HG03571 (cell line): ENCODE results near the gene FBXO38.
"Not testable (repeated sequence)": the region's sequence is repeated elsewhere in the genome, so short reads cannot be mapped to it uniquely, and the experiment has no call there.

Source experiments
- ATAC-seq: cut with Tn5 transposase; IDR thresholded peaks from one replicate; pipeline ENCODE4 v1.9.1; 2021; ENCODE audit not compliant: unreplicated experiment

The FBXO38 gene

DNA sequence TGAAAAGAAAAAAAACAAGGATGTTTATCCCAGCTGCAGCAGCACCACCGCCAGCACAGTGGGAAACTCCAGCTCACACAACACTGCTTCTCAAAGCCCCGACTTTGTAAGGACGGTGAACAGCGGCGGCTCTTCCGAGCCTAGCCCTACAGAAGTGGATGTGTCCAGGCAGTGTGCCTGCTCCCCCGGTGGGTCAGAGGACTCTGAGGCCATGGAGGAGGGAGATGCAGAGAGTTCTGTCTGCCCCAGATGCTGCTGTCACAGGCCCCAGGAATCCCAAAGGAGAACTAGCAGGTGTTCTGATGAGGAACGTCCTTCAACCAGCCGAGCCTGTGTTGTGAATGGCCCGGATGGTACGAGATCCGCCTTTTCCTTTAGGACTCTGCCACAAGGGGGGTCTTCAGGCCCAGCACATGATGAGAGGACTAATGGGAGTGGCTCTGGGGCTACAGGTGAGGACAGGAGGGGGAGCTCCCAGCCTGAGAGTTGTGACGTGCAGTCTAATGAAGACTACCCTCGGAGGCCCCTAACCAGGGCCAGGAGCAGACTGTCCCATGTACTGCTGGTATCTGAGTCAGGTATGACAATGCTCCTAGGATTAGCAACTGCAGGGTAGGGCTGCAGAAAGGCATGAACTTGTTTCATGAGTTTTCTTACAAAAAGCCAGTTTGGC, 43.7 kb downstream of the FBXO38 start:
- ATAC-seq: no peak

GRCh38 chr5:148428848-148429247, 45.1 kb downstream of the FBXO38 start:
- no peak for ATAC-seq

GRCh38 chr5:148433826-148434225, 50.1 kb downstream of the FBXO38 start:
- no peak for ATAC-seq

GRCh38 chr5:148436029-148436428, 52.3 kb downstream of the FBXO38 start:
- ATAC-seq: no peak

- no peak for ATAC-seq
These were observed 53.5 kb downstream of the FBXO38 start for GRCh38 chr5:148437249-148437648.

DNA sequence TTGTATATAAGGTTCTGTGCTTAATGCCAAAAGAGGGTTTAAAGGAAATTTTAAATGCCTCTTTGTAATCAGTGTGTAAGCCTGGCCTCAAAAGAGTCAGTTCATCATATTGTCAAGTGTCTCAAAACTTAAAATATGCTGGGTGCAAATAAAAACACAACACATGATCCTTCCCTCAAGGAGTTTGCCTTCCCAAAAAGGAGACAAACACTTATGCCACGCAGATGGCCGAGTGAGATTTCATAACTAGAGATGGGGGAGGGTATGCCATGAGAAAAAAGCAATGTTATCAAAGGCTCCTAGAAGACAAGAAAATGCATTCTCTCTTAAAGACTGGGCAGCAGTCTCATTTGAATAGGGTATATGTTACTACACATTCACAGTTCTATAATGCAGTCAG, 55.2 kb downstream of the FBXO38 start:
- no peak for ATAC-seq

- ATAC-seq: no peak
These were observed 59.5 kb downstream of the FBXO38 start for GRCh38 chr5:148443241-148443640.

DNA sequence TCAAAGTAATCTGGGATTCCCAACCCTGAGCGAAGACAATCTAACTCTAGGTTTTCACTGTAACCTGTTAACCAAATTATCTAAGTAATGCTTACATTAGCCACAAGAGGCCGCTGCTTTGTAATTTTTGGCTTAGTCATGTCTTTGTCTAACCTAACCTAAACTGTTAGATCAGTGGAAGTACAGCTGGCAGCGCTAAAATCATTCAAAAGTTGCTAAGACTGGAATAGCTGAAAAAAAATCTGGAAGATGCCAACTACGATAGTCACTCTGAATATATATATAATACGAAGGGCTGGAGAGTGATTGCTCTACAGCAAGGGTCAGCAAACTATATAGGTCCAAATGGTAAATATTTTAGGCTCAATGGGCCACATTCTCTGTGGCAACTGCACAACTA, 60.2 kb downstream of the FBXO38 start:
- peak; percentile 88 for ATAC-seq

DNA sequence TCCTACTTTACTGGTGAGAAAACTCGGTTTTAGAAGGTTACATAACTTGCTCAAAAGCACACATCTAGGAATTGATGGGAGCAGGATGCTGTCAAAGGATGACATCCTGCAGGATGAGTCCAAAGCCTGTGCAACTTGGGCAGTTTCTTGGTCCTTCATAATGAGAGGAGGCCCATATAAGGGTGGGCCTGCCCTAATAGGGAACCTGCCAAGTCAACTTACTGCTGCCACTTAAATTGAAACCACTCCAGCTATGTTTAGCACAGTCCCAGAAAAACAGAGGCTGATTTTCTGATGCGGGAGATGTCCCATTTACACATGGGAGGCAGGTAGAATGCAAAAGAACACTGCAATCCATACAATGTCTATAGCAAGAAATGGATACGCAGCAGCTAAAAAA, 61.8 kb downstream of the FBXO38 start:
- ATAC-seq: no peak

GRCh38 chr5:148446611-148447010, 62.9 kb downstream of the FBXO38 start:
- ATAC-seq: no peak

DNA sequence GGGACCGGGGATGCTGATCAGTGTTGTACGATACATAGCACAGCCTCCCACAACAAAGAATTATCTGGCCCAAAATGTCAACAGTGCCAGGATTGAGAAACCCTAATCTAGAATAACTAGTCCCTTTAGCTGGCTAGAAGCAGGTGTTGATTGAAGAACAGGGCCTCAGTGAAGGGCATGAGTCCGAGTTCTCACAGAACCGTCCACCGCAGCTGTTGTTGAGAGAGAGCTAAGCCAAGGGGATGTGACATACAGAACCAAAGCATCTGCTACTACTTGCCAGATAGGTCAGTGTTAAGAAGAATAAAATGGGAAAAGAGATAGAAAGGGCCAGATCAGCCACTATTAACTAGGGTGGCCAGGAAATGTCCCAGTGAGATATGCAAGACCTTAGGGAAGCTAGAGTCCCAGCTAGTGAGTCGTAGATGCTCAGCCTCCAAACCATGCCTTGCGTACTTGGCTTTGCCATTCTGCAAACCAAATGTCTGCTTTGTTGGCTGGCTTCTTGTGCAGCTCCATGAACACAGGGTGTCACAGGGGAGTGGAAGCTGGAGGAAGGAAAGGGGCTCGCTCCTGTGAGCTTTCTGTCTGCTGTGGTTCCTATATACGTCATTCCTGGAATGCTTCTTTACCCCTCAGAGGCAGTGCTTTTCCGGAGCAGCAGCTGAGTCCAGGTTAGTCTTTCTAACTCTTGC, 68.9 kb downstream of the FBXO38 start:
- ATAC-seq: no peak

DNA sequence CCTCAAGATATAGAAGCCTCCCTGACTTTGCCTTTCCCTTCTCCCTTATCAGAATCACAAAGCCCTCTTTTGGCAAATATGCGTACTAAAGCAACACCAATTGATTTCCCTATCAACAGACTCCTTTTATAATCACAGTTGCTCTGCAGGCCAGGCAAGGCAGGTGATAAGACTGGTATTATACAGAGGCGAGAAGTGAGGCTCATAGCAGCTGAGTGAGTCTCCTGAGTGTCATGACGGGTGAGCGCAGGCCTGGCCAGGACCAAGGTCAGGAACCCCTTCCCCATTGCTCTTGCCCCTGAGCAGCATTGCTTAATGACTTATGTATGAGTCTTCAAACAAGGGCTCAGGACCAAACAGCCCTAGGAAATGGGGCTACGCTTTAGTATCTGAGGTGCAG, 70.8 kb downstream of the FBXO38 start:
- ATAC-seq: no peak

DNA sequence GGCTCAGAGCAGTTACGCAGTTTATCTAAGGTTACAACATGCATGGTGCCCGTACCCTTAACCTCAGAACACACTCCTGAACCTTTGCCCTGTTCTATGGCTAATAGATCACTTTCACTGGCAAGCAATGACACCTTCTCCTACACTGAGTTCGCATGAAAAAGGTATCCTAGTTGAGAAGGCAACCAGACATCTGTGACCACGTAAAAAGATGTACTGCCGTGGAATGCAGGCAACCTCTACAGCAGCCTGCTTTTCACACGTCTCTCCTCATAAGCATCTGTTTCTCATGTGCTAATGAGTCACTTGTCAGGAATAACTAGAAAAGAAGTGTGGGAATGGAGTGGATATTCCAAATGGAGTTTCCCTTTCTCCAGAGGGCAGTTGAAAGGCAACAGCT, 71.4 kb downstream of the FBXO38 start:
- ATAC-seq: no peak

DNA sequence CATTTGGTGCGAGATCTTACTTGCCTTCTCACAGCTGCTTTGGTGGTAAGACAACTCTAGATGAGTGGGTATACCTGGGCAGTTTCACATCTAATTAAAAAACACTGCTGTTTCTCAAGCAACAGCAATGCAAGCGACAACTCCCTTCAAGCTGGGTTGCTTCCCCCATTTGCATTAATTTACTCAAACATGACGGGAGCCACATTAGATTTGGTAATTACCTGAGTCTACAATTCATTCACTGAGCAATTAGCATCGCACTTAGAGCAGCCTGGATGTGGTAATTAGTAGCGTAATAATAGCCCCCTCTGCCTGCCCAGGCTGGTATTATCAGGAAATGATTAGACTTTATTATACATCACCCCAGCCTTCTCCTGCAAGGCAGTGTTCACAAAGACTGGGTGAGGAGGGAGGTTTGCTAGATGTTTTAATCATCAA, 73.4 kb downstream of the FBXO38 start:
- ATAC-seq: no peak

- ATAC-seq: no peak
These were observed 74.5 kb downstream of the FBXO38 start for GRCh38 chr5:148458036-148458888.

DNA sequence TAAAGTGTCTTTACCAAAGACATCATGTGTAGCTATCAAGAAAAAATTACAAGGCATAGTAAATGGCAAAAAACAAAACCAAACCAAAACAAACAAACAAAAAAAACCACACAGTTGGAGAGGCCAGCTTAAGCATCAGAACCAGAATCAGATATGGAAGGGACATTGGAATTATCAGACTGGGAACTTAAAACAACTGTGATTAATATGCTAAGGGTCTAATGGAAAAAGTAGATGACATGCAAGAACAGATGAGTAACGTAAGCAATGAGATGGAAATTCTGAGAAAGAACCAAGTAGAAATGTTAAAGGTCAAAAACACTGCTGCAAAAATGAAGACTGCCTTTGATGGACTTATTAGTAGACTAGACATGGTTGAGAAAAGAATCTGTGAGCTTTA, 75.9 kb downstream of the FBXO38 start:
- no peak for ATAC-seq

- no peak for ATAC-seq
These were observed 81.8 kb downstream of the FBXO38 start for GRCh38 chr5:148465381-148466235.

- ATAC-seq: no peak
These were observed 82.5 kb downstream of the FBXO38 start for GRCh38 chr5:148466236-148466580.

DNA sequence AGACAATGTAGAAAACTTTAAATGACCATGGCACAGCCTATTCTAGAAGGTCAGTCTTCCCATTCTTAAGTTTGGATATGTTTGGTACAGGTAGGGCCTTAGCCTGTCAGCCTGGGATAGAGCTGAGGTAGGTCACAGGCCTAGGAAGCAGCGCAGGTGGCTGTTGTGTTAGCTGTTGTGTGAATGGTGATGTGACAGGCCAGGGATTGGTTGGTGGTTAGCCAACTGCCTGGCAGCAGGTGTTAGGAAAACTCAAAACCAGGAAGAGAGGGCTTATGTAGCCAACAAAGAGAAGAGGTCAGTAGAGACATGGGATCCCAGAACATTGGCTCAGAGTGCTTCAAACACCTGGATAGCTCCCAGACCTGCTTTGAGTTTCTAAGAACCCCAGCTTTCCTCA, 84.2 kb downstream of the FBXO38 start:
- ATAC-seq: no peak

DNA sequence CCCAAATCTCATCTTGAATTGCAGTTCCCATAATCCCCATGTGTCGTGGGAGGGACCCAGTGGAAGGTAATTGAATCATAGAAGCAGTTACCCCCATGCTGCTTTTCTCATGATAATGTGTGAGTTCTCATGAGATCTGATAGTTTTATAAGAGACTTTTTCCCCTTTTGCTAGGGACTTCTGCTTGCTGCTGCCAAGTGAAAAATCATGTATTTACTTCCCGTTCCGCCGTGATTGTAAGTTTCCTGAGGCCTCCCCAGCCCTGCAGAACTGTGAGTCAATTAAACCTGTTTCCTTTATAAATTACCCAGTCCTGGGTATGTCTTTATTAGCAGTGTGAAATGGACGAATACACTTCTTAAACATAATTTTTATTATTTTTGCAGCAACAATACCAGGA, 85.0 kb downstream of the FBXO38 start:
- not testable (repeated sequence) for ATAC-seq

DNA sequence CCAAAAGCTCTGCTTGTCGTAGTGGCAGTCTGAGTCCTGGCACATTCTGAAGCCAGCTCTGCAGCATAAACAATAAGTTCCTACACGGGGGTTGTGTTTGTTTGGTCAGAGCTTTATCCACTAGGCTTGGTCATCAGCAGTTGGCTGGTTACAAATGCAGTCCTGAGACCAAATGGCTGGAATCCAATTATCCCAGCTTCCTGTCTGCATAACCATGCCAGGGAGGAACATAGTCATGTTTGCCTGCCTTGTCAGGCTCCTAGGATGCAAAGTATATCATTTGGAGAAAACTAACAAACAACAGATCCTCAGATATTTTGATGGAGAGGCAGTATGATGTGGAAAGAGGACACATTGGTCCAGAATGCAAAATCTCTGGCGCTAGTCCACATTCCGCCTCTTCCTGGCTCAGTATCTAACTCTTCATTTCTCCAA, 85.8 kb downstream of the FBXO38 start:
- no peak for ATAC-seq
